GM19240 (cell line): ENCODE data around the gene SNX19.

ENCODE experiments used
- DNase-seq: peaks from one replicate; pipeline ENCODE4 v3.0.0; 2011; ENCODE audit warnings: low spot score; ENCODE audit not compliant: insufficient read length

SNX19 gene

DNA sequence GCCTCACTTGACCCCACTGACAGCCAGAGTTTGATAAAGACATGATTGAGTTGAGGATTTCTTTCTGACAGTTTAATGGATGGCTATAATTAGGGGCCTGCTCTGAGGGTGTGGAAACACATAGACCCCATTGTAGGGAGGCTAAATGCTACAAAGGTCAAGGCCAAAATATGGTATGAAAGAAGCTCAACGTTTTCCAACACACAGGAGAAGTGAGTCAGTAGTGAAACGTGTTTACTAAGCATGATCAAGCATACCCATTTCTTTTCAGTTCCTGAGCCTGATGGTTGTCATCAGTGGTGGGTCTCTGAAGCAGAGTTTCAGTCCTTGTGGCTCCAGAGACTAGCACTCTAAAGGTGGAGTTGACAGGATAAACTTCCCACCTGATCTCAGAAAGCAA is 69.7 kb downstream of the SNX19 start:
- DNase-seq, result no peak

DNA sequence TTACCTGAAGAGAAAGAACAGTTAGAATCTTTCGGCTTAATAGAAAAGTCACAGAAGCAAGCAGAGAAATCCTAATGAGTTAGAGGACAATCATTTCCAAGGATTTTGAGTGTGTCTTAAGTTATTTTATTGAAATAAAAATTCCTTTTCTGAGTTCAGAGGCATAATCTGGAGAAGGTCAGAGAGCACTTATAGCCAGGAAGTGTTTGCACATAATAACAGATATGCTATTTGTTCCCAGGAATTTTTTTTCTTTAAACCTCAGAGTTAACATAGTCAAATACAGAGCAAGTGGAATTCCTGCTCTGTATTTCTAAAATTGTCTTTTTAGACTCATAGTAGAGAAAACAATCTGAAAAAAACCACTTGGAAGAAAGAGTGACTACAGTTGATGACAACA is 74.3 kb downstream of the SNX19 start:
- DNase-seq, result no peak

- no peak for DNase-seq
Measured at GRCh38 chr11:130840679-130841078, 75.6 kb downstream of the SNX19 start.

- no peak for DNase-seq
Measured at GRCh38 chr11:130839981-130840666, 76.2 kb downstream of the SNX19 start.

DNA sequence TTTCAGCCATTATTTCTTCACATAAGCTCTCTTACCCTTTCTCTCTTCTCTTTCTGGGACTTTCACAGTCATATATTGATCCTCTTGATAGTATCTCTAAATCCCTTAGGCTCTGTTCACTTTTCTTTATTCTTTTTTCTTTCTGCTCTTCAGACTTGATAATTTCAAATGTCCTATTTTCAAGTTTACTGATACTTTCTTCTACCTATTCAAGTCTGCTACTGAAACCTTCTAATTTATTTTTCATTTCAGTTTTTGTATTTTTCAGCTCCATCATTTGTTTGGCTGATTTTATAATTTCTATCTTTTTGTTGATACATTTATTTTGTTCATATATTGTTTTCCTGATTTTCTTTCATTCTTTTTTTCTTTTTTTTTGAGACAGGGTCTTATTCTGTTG is 79.1 kb downstream of the SNX19 start:
- DNase-seq, result no peak

- no peak for DNase-seq
Measured at GRCh38 chr11:130834886-130835285, 81.4 kb downstream of the SNX19 start.

- no peak for DNase-seq
Measured at GRCh38 chr11:130832566-130833425, 83.5 kb downstream of the SNX19 start.

DNA sequence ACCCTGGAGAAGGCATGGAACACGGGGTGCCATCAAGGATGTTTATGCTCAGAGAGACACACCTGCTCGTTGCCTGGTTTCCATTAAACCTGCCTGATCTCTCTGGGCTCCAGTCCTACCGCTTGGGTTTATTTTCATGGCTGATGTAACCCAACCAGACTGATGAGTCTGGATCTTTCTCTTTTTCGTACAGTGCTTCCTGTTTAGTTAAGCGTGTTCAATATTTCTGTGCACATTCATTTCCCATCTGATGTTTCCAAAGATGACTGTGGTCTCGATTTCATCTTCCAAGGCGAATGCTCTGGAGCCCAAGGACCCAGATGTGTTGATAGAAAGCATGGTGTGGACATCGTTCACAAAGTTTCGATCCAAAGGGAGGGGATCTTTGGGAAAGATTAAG is 84.3 kb downstream of the SNX19 start:
- no peak for DNase-seq

GRCh38 chr11:130831506-130831905 is 84.8 kb downstream of the SNX19 start:
- no peak for DNase-seq

GRCh38 chr11:130830566-130830965 is 85.7 kb downstream of the SNX19 start:
- DNase-seq, result no peak

GRCh38 chr11:130829920-130830511 is 86.3 kb downstream of the SNX19 start:
- no peak for DNase-seq

DNA sequence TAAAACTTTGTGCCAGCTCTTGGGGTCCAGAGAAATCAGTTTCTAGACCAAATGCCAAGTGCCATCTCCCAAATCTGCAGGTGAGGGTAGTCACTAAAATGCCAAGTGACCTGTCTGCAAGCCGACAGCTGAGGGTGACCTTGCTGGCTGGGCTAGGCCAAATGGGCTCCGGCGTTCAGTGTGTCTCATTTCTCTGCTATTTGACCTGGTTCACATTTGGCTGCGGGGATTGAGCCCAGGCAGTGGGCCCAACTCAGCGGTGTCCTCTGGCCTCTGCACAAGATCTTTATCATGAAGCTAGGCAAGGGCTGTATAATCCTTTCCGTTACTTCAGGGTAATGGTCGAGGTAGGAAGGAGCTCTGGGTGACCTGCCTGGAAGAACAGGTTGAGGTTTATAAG is 87.5 kb downstream of the SNX19 start:
- no peak for DNase-seq

DNA sequence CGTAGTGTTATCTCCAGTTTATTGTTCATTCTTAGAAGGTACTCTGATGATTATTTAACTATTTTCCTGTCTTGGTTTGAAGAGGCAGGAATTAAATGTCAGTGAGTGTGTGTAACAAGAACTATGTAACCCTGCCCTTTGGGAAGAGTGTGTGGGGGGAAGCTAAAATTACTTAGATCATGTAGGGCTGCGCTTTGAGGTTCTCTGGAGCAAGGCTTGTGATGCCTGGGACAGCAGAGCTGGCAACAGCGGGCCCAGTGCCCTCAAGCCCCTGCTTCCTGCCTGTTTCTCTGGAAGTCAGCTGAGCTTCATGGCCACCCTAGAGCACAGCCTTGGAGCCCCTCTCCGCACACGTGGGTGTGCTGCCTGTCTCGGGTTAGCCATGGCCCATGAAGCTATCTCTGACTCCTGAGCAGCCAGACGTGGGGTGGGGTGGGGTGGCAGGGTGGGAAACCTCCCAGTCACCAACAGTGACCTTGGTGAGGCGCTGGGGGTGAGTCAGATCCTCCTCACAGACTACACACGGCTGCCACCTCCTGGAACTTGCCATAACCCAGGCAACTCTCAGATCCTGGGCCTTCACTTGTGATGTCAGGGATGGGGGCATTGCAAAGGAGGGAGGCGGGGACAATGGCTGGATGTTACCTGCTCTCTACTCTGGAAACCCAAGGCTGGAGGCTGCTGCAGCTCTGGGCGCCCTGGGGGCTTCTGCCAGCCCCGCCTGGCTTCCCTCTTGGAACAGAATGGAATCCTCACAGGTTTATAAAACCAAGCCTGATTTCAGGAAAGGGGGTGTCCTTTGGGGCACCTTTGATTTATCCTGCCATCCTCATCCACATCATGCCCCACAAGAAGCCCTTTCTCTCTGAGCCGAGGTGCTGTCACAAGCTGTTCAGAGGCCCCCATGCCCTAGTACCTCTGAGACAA is 88.6 kb downstream of the SNX19 start:
- no peak for DNase-seq

DNA sequence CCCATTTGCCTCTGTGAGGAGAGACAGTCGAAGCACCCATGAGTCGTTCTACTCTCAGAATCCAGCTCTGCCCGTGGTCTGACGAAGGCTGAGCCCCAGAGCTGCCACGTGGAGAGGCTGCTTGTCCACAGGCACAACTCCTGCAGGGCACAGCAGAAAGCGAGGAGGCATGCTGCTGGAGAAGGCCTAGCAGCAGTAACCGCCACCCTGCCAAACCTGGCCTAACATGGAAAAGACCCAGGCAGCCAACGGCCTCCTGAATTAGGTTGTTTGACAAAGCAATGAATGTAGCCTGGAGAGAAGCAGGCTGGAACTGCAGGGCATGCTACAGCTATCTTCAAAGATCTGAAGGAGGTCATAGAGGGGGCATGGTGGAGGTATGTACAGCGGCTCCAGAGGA is 89.7 kb downstream of the SNX19 start:
- DNase-seq, result no peak

GRCh38 chr11:130825983-130826382 is 90.3 kb downstream of the SNX19 start:
- DNase-seq, result no peak

- no peak for DNase-seq
Measured at GRCh38 chr11:130825561-130825960, 90.7 kb downstream of the SNX19 start.
